Activated T-helper 2 cell treated with anti-CD3 and anti-CD28 coated beads, Interferon-gamma antibody, Interleukin-2, Interleukin-4, amounts not matched to agents 10 μg/mL and 5 μg/mL and 100 μg/mL, durations not matched to agents 14 hours and 24 hours and 36 hours (primary cell): Measurements from ENCODE around the gene TRUB2. TPM values are rescaled to one million over a fixed set of nuclear protein-coding genes. Genes with fewer than 3 reads are reported as not detected.
"Not testable (repeated sequence)": the region's sequence is repeated elsewhere in the genome, so short reads cannot be mapped to it uniquely, and the experiment has no call there.

Experiments used
- DNase-seq: peaks from one replicate; pipeline ENCODE4 v3.0.0; 2021; ENCODE audit warnings: low spot score
- H3K27ac Mint-ChIP-seq: one replicate; pipeline ENCODE4 v1.8.0; 2021; ENCODE audit warnings: mixed read lengths
- H3K27me3 Mint-ChIP-seq: one replicate; pipeline ENCODE4 v1.8.0; 2021; ENCODE audit warnings: low read depth, mixed read lengths
- H3K36me3 Mint-ChIP-seq: one replicate; pipeline ENCODE4 v1.8.0; 2021; ENCODE audit warnings: low read depth, mixed read lengths
- H3K4me1 Mint-ChIP-seq: one replicate; pipeline ENCODE4 v1.8.0; 2021; ENCODE audit warnings: low read depth, mixed read lengths
- H3K4me3 Mint-ChIP-seq: one replicate; pipeline ENCODE4 v1.8.0; 2021; ENCODE audit warnings: low read depth, mild to moderate bottlenecking, moderate library complexity, mixed read lengths
- H3K9me3 Mint-ChIP-seq: one replicate; pipeline ENCODE4 v1.8.0; 2021; ENCODE audit warnings: mixed read lengths
- intact Hi-C: fragments of 100-400 bp; cut with micrococcal nuclease; formaldehyde crosslinking; loops from one replicate; pipeline ENCODE4 v1.15.1; 2023
- total RNA-seq: library from RNA; stranded (reverse); gene quantifications from 2 replicates; pipeline ENCODE4 v1.2.3, GENCODE V29; 2022

The TRUB2 gene
- total RNA-seq, 1 donor from 2014 or later = 36.1 TPM

DNA sequence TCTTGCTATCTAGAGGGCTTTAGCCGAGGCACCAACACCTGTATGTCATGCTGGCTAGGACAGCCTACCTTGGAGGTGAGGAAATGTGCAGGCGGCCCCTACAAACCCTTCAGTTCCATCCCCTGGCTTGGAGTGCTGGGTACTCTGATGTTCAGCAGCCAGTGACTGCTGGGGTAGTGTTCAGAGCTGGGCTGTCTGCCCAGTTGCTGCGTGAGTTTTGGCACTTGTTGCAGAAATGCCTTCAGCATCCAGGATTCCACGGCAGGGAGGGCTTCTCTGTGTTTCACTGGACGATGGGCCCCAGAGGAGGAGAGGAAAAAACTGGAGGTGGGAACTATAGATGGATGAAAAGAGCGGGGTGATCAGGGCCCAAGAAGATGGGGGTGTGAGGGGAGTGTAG, 35.8 kb downstream of the TRUB2 start:
- H3K27me3 Mint-ChIP-seq = no peaks in the 10 kb centered on the region
- no peaks in the 10 kb centered on the region for H3K36me3 Mint-ChIP-seq
- H3K27ac Mint-ChIP-seq = no peak overlapping the region
- H3K4me1 Mint-ChIP-seq = no peaks in the 10 kb centered on the region
- H3K4me3 Mint-ChIP-seq = no peak overlapping the region
- DNase-seq = no peak
- intact Hi-C loops = no loop called here
- no peaks in the 10 kb centered on the region for H3K9me3 Mint-ChIP-seq

DNA sequence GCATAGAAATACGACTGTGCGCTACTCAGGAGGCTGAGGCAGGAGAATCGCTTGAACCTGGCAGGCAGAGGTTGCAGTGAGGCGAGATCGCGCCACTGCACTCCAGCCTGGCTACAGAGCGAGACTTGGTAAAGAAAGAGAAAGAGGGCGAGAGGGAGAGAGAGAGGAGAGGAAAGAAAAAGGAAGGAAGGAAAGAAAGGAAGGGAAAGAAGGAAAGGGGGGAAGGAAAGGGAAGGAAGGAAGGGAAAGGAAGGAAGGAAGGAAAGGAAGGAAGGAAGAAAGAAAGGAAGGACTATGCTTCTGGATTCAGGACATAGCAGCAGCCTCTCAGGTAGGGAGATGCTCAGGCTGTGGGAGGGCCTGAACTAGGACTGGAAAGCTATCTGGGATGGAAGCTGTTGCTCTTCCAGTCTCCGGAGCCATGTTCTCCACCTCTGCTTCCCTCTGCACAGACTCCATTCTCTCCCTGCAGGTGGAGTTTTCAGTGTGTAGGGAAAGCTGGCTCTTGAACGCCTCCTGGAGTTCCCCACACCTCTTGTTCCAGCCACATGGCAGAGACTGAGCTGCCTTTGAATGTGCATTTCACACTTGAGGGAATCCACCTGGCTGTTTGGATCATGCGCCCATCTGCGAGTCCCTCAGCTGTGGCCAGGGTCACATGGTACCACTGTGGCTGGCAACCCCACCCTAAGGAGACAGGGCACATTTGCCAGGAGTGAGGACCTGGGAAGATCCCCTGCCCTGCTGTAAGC, 37.0 kb downstream of the TRUB2 start:
- DNase-seq = no peak
- Mint-ChIP-seq H3K27ac (no peak overlapping the region), H3K4me1 (peaks cover 2% of the 10 kb centered on the region), H3K4me3 (no peak overlapping the region), H3K27me3 (no peaks in the 10 kb centered on the region), H3K9me3 (no peaks in the 10 kb centered on the region), H3K36me3 (no peaks in the 10 kb centered on the region)
- intact Hi-C loops = no loop called here

DNA sequence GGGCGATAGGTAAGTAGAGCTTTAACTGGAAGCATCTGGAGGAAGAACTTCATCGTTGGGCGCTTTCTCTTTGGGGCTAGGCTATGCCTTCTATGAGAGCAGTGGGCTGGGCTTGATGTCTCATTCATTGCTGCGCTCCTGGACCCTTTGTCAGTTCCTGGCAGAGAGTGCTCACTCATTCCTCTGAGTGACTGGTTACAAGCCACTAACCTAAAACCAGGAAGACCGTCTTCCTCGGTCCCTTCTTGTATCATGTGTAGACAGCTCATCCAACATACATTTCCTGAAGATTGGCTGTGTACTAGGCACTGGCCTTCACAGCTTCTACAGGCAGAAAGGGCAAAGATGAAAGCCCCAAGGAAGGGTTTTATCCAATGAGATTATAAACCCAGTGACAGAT, 39.7 kb downstream of the TRUB2 start:
- Mint-ChIP-seq H3K4me3 (no peak overlapping the region), H3K9me3 (no peaks in the 10 kb centered on the region), H3K36me3 (no peaks in the 10 kb centered on the region), H3K27ac (no peak overlapping the region), H3K4me1 (peaks cover 11% of the 10 kb centered on the region), H3K27me3 (no peaks in the 10 kb centered on the region)
- intact Hi-C loops = no loop called here
- DNase-seq = no peak

DNA sequence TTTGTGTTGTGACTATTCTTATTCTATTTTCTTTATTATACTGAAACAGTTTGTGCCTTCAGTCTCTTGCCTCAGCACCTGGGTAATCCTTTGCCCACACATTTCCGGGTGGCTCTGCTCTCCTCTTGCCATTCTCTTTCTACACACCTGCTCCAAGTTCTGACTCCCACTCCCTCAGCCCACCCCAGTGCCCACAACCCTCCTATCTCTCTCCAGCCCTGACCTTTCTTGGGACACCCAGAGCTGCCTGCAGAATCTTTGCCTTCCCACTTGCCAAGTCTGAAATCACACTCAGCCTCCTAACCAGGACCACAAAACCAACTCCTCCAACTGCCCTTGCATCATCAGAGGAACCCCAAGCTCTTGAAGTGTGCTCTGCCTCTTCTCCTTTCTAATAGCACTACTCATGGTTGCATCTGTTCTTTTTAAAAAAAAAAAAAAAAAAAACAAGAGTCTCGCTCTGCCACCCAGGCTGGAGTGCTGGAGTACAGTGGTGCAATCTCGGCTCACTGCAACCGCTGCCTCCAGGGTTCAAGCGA, 42.1 kb downstream of the TRUB2 start:
- DNase-seq = no peak
- Mint-ChIP-seq H3K36me3 (no peaks in the 10 kb centered on the region), H3K4me1 (peaks cover 22% of the 10 kb centered on the region), H3K27ac (peak overlapping the region; percentile 1), H3K4me3 (no peak overlapping the region), H3K27me3 (no peaks in the 10 kb centered on the region), H3K9me3 (no peaks in the 10 kb centered on the region)
- intact Hi-C loops = no loop called here

DNA sequence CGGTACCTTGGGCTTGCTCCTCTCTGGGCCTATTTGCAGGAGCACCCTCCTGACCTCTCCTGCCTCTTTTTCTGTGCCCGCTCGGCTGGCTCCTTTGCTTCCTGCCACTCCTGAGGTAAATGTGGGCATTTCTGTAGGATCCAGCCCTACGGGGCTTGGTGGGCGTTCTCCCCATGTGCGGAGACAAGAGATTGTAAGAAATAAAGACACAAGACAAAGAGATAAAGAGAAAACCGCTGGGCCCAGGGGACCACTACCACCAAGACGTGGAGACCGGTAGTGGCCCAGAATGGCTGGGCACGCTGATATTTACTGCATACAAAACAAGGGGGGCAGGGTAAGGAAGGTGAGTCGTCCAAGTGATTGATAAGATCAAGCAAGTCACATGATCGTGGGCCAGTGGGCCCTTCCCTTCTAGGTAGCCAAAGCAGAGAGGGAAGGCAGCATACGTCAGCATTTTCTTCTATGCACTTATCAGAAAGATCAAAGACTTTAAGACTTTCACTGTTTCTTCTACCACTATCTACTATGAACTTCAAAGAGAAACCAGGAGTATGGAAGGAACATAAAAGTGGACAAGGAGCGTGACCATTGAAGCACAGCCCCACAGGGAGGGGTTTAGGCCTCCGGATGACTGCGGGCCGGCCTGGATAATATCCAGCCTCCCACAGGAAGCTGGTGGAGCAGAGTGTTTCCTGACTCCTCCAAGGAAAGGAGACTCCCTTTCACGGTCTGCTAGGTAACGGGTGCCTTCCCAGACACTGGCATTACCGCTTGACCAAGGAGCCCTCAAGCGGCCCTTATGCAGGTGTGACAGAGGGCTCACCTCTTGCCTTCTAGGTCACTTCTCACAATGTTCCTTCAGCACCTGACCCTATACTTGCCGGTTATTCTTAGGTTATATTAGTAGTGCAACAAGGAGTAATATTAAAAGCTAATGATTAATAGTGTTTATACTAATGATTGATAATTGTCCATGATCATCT, 42.9 kb downstream of the TRUB2 start:
- H3K4me1 Mint-ChIP-seq = peaks cover 28% of the 10 kb centered on the region
- intact Hi-C loops = loop anchor here (5.0 kb wide), 2 partner anchors 87 to 152 kb away; partner anchors contain the start of genes CIZ1 and PTGES2
- H3K27ac Mint-ChIP-seq, H3K4me3 Mint-ChIP-seq, DNase-seq, H3K27me3 Mint-ChIP-seq, H3K36me3 Mint-ChIP-seq, H3K9me3 Mint-ChIP-seq: not testable (repeated sequence)

DNA sequence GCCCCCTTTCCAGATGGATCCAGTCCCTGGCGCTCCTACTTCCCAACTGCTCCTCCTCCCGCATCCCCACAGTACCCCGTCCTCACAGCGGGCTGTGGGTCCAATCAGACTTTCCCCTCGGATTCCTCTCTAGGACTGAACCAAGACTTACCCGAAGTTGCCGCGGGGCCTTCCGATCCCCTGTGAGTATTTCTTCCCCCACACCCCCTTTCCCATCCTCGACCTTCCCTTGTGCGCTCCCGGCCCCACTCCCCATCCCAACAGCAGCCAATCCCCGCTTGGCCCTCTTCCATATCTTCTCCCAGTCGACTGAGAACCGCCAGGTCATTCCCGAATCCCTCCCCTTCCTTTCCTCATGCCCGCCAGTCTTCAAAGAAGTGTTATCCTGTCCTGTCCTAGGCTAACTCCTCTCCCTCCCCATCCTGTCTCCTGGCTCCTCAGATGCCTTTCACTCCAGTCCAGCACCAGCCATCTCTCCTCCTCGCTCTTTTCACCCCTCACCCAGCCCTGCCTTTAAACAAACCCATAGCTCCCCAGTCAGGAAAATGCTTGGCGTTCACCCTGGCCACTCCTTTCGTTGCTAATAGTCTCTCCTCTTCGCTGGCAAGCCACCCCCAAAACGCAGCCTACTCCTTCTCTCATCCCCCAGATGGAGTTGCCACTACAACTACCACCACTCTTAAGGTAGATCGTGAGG, 45.5 kb downstream of the TRUB2 start:
- intact Hi-C loops = loop anchor here (1.0 to 5.0 kb wide), 3 partner anchors 64 to 149 kb away; partner anchors contain the start of genes CIZ1, PTGES2 and SLC27A4
- no peak for DNase-seq
- H3K27me3 Mint-ChIP-seq = no peaks in the 10 kb centered on the region
- H3K4me3 Mint-ChIP-seq = peak overlapping the region; percentile 97
- H3K27ac Mint-ChIP-seq = peak overlapping the region; percentile 89
- H3K9me3 Mint-ChIP-seq = no peaks in the 10 kb centered on the region
- peaks cover 18% of the 10 kb centered on the region for H3K36me3 Mint-ChIP-seq
- H3K4me1 Mint-ChIP-seq = peaks cover 40% of the 10 kb centered on the region

DNA sequence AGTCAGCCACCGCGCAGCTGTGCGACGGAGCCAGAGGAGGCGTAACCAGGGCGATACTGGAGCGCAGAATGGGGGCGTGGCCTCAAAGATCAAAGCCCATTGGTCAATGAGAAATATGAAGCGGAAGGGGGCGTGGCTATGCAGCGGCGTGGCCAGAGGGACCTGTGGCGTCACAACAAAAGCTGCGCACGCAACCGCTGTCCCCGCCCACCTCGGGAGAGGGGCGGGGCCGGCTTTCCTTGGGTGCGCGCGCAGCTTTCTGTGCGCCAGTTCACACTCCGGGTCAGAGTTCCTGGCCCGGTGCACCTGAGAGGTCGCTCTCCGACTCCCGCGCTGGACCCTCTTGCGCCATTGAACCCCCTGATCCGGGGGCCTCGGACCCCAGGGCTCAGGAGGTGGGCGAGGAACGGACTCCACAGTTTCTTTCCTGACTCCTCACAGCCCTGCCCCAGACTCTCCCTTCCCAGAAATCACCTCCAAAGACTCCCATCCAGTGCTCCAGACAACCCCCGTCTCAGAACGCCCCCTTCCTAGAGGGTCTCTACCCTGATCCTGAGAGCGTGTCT, 46.2 kb downstream of the TRUB2 start, which contains the start of gene SWI5:
TSS of gene SWI5 (plus strand) at position 269 of the 566 bp plus-strand sequence.
- no peaks in the 10 kb centered on the region for H3K9me3 Mint-ChIP-seq
- H3K4me3 Mint-ChIP-seq = peak within 1 kb of the TSS; percentile 97
- peak within 1 kb of the TSS; percentile 89 for H3K27ac Mint-ChIP-seq
- peaks cover 24% of the 10 kb centered on the region for H3K36me3 Mint-ChIP-seq
- intact Hi-C loops = loop anchor here (1.0 to 5.0 kb wide), 3 partner anchors 64 to 149 kb away; partner anchors contain the start of genes CIZ1, PTGES2 and SLC27A4
- H3K4me1 Mint-ChIP-seq = peaks cover 40% of the 10 kb centered on the region
- peak; percentile 100 for DNase-seq
- no peaks in the 10 kb centered on the region for H3K27me3 Mint-ChIP-seq

DNA sequence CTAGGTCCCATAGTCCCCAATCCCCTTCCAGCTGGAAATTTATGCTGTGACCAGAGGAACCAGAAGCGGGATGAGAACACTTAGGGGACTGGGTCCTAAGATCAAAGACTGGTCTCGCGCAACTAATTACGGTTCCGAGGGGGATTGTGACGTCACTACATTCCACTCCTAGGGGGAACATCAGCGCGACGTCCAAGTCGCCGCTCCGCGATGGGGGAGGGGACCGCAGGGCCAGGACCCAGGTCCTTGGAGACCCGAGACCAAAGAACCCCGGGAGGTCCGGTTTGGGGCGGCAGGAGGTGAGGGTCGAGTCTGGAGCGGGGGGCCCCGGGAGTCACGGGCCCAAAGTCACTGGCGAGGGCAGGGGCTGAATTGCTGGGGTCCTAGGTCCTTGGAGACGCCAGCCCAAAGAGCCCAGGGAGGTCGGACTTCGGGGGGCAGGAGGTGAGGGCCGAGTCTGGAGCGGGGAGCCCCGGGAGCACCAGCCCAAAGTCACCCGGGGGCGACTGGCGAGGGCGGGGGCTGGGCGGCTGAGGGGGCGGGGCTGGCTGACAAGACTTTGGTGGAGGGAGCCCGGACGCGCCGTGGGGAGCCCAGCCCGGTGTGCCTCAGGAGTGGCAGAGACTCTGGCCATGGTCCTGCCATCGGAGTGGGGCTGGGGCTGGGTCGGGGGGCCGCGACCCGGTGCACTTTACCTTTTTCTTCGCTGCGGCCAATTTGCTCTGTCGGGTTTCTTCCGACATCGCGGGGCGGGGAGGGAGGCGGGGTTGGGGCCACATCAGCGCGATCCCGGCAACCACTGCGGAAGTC, 46.8 kb downstream of the TRUB2 start, which contains the start of gene GOLGA2:
TSS of gene GOLGA2 (minus strand) at position 810 of the 810 bp plus-strand sequence. CDS start at position 779, 31 bp downstream.
- Mint-ChIP-seq H3K9me3 (no peaks in the 10 kb centered on the region), H3K36me3 (peaks cover 27% of the 10 kb centered on the region), H3K27ac (peak within 1 kb of the TSS; percentile 89), H3K27me3 (no peaks in the 10 kb centered on the region), H3K4me1 (peaks cover 40% of the 10 kb centered on the region), H3K4me3 (peak within 1 kb of the TSS; percentile 97)
- no peak for DNase-seq
- intact Hi-C loops = loop anchor here (1.0 to 5.0 kb wide), 4 partner anchors 25 to 148 kb away; partner anchors contain the start of genes CIZ1, PTGES2 and SLC27A4

DNA sequence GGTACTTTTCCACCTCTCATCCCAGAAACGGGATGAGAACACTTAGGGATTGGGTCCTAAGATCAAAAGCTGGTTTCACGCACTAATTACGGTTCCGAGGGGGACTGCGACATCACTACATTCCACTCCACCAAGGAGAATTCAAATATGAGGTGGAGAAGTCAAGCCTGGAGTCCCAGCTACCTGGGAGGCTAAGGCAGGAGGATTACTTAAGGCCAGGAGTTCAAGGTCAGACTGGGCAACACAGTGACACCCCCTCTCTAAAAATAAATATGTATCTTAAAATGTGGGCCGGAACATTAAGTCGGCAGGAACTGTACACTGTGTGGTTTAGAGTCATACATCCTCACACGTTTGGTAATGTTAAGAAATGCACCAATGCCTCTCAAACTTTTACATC, 48.0 kb downstream of the TRUB2 start:
- H3K36me3 Mint-ChIP-seq = peaks cover 27% of the 10 kb centered on the region
- H3K27ac Mint-ChIP-seq = no peak overlapping the region
- DNase-seq = no peak
- peak overlapping the region; percentile 97 for H3K4me3 Mint-ChIP-seq
- no peaks in the 10 kb centered on the region for H3K9me3 Mint-ChIP-seq
- intact Hi-C loops = no loop called here
- H3K4me1 Mint-ChIP-seq = peaks cover 34% of the 10 kb centered on the region
- no peaks in the 10 kb centered on the region for H3K27me3 Mint-ChIP-seq

DNA sequence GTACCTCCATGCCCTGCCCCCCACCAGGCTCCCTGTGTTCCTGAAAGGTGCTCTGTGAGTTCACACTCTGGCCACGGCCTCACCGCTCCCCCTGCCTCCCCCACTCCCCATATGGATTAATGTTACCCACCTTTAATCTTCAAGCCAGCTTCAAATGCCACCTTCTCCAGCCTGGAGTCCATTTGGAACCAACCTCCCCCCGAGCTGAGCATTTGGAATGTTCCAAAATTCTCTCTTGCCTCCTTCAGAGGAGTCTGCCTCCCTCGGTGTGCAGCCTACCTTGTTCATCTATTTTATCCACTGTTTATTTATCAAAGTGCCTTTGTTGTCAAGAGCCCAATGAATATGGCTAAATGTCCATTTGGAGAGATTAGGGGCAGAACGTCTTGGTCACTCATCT, 50.7 kb downstream of the TRUB2 start:
- Mint-ChIP-seq H3K4me1 (peaks cover 24% of the 10 kb centered on the region), H3K36me3 (peaks cover 36% of the 10 kb centered on the region), H3K9me3 (no peaks in the 10 kb centered on the region), H3K4me3 (no peak overlapping the region), H3K27ac (no peak overlapping the region), H3K27me3 (no peaks in the 10 kb centered on the region)
- DNase-seq = no peak
- intact Hi-C loops = no loop called here

DNA sequence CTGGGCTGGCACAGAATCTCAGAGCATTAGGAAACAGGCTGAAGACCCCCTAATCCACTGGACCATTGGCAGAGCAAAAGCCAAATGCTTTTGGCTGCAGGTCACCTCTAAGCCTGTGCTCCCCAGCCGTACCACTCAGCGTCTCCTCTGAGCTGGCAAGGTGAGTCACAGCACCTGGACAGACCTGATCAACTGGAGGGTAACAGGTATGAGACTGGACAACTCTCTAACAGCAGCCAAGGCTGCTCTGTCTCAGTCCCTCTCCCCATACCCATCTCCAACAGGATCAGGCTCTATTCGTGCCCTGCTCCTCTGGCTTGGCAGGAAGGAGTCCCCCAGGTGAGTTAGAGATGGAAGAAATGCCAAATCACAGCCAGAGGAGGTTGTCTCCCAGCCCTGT, 51.1 kb downstream of the TRUB2 start:
- Mint-ChIP-seq H3K27me3 (no peaks in the 10 kb centered on the region), H3K36me3 (peaks cover 36% of the 10 kb centered on the region)
- intact Hi-C loops = no loop called here

More for the DNA sequence above, 51.1 kb downstream of the TRUB2 start:
- H3K27ac Mint-ChIP-seq = no peak overlapping the region
- no peak overlapping the region for H3K4me3 Mint-ChIP-seq
- H3K9me3 Mint-ChIP-seq = no peaks in the 10 kb centered on the region
- no peak for DNase-seq
- H3K4me1 Mint-ChIP-seq = peaks cover 20% of the 10 kb centered on the region
